ENCODE measurements around the gene DEF6. TPM values are rescaled to one million over a fixed set of nuclear protein-coding genes. Genes with fewer than 3 reads are reported as not detected.

Gene DEF6
- total RNA-seq, 2 donors from 2014 or later: 8.1 to 12.5 TPM

DNA sequence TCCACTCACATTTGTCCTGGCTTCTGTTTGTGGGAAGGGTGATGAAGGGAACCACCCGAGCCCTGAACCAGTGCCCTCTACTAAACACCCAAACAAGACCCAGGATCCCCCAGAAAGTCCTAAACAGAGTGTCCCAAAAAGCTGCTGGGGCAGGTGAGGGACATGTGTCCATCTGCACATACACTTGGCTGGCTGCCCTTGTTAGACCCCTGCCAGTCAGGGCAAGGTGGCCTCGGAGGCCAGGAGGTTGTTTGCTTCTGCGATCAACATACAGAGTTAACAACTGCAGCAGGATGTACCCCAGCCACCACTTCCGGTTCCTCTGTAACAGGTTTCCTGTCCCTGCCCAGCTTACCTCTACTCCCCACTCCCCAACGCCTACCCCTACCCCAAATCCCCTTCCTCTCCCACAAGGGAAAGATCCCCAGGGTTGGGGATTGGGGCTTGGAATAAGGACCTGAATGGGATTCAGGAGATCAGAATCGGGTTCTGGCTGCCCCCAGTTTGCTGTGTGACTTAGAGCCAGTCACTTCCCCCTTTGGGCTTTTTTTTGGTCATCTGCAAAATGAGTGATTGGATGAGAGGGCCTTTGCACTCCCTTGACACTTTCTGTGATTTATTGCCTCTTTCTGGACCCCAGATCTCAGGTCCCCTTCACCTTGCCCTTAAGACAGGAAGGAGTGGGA lies 13.9 kb downstream of the DEF6 start:
- peak overlapping the region; percentile 32 for H3K27ac ChIP-seq
- H3K36me3 ChIP-seq: no peaks in the 10 kb centered on the region
- DNase-seq: no peak
- H3K4me3 ChIP-seq: no peak overlapping the region
- peak overlapping the region in 1 of 2 donors; percentile 65 for H3K9ac ChIP-seq (ENCODE audit: low read depth in 2 of 2, low read length in 2 of 2)
- H3K4me1 ChIP-seq: no peaks in the 10 kb centered on the region
- H3K9me3 ChIP-seq: no peaks in the 10 kb centered on the region
- intact Hi-C loops (cut with DNase I): no loop called here
- H3K27me3 ChIP-seq: no peaks in the 10 kb centered on the region
- TF ChIP-seq CTCF (IDR thresholded peaks at IDR 0.05): no peak

- no peak for TF ChIP-seq CTCF (IDR thresholded peaks at IDR 0.05)
- Histone ChIP-seq H3K4me1 (no peaks in the 10 kb centered on the region), H3K27ac (peak overlapping the region; percentile 32), H3K4me3 (no peak overlapping the region), H3K36me3 (no peaks in the 10 kb centered on the region), H3K27me3 (no peaks in the 10 kb centered on the region), H3K9me3 (no peaks in the 10 kb centered on the region), H3K9ac (ENCODE audit: low read depth in 2 of 2, low read length in 2 of 2) (no peak overlapping the region)
- intact Hi-C loops (cut with DNase I): no loop called here
- DNase-seq: no peak
These were observed 14.6 kb downstream of the DEF6 start for GRCh38 chr6:35312076-35312800.

DNA sequence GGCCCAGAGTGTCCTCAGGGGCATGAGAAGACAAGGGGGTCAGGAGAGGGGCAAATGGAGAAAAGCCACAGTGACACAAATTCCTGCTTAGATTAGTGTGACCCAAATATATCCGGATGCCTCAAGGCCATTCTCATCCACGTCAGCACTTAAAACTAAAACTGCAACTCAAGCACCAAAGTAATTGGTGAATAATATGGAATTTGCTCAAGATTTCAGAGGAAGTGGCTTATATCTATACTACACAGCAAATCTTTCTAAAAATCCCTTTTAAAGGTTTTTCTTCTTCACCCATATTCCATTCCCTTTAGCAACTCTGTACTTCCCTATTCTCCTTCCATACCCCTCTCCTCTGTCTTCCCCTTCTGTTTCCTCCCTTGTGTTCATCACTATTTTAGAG lies 15.2 kb downstream of the DEF6 start:
- no peaks in the 10 kb centered on the region for H3K27me3 ChIP-seq
- intact Hi-C loops (cut with DNase I): no loop called here
- no peak overlapping the region for H3K9ac ChIP-seq (ENCODE audit: low read depth in 2 of 2, low read length in 2 of 2)
- no peak overlapping the region for H3K27ac ChIP-seq
- no peak for DNase-seq
- H3K36me3 ChIP-seq: no peaks in the 10 kb centered on the region
- H3K4me3 ChIP-seq: no peak overlapping the region
- no peaks in the 10 kb centered on the region for H3K9me3 ChIP-seq
- no peak for TF ChIP-seq CTCF (IDR thresholded peaks at IDR 0.05)
- H3K4me1 ChIP-seq: no peaks in the 10 kb centered on the region

GRCh38 chr6:35317483-35318195 lies 20.0 kb downstream of the DEF6 start:
- no peak for DNase-seq
- no peaks in the 10 kb centered on the region for H3K4me1 ChIP-seq
- intact Hi-C loops (cut with DNase I): no loop called here
- peak overlapping the region; percentile 60 for H3K4me3 ChIP-seq
- no peaks in the 10 kb centered on the region for H3K27me3 ChIP-seq
- H3K9ac ChIP-seq (ENCODE audit: low read depth in 2 of 2, low read length in 2 of 2): peak overlapping the region; percentile 35 to 51
- peak overlapping the region; percentile 14 for H3K27ac ChIP-seq
- H3K36me3 ChIP-seq: no peaks in the 10 kb centered on the region
- no peaks in the 10 kb centered on the region for H3K9me3 ChIP-seq
- no peak for TF ChIP-seq CTCF (IDR thresholded peaks at IDR 0.05)
